GM15510 (cell line): ENCODE data around the gene REEP6.

ENCODE experiments used
- POLR2A ChIP-seq: IDR thresholded peaks from 3 replicates; pipeline ENCODE4 v1.6.1; 2011; ENCODE audit warnings: borderline replicate concordance; ENCODE audit not compliant: insufficient read length; ENCODE audit errors: extremely low read depth

Gene REEP6

DNA sequence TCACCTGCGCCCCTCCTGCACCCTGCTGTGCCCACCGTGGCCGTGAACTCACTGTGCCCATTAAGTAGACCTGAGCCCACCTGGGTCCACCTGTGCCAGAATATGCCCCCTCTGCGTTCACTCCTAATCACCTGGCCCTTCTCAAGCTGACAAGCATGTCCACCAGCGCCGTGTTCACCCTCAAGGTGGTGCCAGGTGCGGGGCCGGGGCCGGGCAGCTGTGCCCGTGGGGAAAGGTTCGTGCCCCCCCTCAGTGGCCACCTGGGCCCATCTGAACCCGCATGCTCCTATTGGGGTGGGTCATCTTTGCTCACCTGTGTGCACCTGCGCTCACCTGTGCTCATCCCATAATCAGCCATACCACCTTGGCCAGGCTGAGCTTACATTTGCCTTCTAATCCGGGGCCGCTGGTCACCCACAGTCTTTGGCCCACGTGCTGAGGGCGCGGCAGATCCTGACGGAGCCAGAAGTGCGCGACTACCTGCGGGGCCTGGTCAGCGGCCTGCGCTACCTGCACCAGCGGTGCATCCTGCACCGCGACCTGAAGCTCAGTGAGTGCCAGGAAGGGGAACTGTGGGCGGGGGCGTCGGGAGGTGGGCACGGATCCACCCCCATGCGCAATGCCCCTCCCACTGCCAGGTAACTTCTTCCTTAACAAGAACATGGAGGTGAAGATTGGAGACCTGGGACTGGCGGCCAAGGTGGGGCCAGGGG, 35.2 kb downstream of the REEP6 start:
- no peak for TF ChIP-seq POLR2A

DNA sequence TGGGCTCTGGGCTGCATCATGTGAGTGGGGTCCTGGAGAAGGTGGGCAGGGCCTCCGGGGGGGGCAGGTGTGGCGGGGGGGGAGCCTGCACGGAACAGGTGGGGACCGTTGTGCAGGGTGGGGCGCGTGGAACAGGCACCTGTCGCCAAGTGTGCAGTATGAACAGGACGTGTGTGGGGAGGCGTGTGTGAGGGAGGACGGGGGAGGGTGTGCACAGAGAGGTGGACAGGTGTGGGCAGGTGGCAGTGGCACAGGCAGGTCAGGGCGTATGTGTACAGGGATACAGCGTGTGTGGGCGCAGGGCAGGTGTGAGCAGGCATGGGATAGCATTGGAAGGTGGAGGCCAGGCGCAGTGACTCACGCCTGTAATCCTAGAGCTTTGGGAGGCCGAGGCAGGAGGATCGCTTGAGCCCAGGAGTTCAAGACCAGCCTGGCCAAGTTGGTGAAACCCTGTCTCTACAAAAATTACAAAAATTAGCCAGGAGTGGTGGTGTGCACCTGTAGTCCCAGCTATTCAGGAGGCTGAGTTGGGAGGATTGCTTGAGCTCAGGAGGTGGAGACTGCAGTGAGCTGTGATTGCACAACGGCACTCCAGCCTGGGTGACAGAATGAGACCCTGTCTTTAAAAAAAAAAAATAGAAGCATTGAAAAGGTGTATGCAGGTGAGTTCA, 36.1 kb downstream of the REEP6 start:
- TF ChIP-seq POLR2A, result no peak

DNA sequence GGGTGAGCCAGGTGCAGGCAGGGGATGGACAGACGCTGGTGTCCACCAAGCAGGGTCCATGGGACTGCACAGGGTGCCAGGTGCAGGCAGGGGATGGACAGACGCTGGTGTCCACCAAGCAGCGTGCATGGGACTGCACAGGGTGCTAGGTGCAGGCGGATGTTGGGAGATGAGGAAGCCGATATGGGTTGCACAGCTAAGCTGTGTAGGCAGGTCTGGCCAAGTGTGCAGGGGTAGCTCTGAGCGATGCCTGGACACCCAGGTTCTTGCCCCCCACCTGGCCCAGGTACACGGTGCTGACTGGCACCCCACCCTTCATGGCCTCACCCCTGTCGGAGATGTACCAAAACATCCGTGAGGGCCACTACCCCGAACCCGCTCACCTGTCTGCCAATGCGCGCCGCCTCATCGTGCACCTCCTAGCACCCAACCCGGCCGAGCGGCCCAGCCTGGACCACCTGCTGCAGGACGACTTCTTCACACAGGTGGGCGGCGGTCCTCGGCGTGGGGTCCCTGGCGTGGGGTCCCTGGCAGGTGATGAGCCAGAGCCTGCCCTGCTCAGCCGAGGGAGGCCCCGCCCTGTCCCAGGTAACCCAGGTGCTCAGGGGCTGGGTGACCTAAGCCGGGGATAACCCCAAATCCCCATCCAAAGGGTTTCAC, 36.8 kb downstream of the REEP6 start:
- no peak for TF ChIP-seq POLR2A

DNA sequence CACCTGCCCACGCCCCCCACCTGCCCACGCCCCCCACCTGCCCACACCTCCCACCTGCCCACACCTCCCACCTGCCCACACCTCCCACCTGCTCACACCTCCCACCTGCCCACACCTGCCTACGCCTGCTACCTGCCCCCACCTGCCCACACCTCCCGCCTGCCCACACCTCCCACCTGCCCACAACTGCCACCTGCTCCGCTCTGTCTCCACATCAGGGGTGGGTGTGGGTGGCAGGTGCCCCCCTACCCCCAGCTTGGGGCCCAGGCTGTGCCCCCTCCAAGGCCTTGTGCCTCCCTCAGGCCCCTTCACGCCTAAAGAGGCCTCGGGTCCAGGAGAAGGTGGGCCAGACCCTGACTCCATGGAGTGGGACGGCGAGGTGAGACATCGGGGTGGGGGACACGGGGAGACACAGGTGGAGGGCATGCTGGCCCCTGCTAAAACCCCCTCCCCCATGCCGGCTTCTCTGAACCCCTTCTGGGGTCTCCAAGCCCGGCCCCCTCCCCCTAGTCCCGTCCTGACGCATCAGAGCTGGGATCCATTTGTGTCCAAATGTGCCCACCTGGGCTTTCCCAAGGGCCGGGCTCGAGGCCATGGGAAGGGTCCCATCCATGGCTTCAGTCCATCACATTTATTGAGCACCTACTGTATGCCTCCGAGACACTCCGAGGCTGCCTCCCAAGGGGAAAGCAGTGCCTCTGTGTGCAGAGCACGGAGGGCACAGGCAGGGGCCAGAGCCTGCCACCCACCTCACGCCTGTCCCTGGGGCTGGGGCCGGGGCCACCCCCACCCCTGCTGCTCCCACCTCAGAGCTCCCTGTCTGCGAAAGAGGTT, 37.8 kb downstream of the REEP6 start:
- TF ChIP-seq POLR2A, result no peak

DNA sequence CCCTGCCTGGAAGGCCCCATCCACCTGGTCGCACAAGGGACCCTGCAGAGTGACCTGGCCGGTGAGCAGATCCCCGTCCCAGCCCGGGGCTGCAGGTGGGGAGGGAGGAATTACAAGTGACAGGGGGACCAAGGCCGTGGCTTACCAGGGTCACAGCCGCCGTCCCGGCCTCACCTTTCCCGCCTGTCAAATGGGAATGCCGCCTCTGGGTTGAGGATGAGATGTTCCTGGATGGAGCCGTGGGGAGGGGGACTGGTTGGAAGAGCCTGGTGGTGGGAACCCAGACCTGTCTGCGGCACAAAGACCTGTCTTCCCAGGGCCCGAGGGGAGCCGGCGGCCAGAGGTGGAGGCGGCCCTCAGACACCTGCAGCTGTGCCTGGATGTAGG, 38.4 kb downstream of the REEP6 start:
- TF ChIP-seq POLR2A, result no peak

DNA sequence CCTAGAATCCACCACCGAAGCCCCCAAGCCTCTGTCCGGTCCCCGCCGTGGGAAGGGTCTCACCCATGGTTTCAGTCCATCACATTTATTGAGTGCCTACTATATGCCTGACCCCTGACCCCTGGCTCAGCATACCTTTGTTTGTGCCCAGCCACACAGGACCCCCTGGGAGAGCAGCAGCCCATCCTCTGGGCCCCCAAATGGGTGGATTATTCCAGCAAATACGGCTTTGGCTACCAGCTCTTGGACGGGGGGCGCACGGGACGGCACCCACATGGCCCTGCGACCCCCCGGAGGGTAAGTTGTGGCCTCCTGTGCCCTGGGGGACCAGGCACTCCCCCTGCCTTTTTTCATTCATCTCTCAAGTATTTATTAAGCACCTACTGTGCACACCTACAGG, 40.6 kb downstream of the REEP6 start:
- TF ChIP-seq POLR2A, result no peak

DNA sequence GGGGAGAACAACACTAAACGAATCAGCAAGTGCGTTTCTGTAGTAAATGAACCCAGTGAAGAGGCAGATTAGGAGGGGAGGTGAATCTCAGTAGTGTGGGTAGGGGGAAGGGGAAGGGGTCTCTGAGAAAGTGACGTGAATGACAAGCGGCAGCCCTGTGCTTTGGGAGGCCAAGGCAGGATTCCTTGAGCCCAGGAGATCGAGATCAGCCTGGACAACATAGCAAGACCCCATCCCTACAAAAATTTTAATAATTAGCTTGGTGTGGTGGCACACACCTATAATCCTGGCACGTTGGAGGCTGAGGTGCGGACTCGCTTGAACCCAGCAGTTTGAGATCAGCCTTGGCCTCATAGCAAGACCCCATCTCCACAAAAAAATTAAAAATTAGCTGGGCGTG, 41.0 kb downstream of the REEP6 start:
- no peak for TF ChIP-seq POLR2A

DNA sequence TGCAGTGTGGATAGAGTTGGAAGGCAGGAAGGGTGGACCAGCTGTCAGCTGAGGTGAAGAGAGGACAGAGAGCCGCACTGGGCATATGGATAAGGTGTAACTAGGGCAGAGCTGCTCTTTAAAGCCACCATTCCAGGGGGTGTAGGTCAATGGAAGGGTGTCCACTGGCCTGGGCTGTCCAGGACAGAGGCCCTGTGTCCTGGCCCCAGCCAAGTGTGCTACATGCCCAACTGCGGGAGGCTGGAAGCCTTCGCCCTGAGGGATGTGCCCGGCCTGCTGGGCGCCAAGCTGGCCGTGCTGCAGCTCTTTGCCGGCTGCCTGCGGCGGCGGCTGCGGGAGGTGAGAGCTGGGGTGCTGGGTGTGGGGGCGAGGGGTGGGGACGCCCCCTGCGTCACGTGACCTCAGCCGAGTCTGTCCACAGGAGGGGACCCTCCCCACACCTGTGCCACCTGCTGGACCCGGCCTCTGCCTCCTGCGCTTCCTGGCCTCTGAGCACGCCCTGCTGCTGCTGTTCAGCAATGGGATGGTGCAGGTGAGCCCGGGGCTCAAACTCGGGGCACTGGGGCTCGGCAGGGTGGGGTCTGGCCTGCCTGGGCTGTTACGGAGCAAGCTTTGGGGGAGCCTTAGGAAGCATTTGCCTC, 42.6 kb downstream of the REEP6 start:
- no peak for TF ChIP-seq POLR2A

DNA sequence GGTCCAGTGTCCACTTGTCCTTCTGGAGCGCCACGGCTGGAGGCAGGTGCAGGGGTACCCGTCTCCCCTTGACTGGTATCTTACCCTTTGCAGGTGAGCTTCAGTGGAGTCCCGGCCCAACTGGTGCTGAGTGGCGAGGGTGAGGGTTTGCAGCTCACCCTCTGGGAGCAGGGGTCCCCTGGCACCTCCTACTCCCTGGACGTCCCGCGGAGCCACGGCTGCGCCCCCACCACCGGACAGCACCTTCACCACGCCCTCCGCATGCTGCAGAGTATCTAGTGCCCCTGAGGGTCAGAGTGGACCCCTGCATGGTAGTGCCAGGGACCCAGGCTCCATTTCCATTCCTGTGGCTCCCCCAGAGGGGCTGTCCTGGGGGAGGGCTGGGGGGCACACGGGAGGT, 44.0 kb downstream of the REEP6 start:
- TF ChIP-seq POLR2A, result no peak

DNA sequence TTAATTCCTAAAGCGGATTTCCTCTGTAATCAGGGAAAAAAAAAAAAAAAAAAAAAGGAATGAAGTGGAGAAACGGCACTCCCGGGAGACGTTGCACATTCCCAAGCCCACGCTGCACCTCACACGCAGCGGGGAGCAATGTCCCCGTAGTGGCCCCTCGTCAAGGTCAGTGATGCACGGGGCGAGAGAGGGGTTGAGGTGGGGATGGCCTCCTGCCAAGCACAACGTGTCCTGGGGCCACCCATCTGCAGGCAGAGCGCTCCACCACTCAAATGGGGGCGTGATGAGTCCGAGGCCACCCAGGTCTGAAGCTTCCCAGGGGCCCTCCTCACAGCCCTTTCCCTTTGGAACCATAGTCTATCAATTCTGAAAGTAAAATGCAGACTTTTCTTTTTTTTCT, 48.0 kb downstream of the REEP6 start:
- no peak for TF ChIP-seq POLR2A

DNA sequence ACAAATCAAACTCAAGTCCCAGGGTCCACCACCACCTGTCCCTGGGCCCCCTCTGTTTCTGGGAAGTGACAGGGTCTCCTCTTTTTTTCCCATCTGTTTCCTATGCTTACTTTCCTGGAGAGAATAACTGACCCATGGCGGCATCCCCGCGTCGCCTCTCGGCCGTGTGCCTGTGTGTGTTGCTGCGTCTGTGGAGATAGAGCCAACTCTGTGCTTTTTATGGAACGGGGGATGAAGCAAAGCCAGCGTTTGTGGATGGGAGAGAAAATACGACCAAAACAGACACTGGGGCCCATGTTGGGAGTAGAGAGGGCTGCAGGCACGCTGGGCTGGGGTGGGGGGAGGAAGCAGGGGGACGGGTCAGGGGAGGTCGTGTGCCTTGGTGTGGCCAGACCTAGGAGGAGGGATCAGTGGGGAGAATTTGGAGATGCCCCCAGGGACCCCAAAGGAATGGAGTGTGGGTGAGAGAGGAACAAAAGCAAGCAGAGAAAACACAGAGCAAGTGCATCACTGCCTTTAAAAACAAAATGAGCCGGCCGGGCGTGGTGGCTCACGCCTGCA, 49.5 kb downstream of the REEP6 start:
- TF ChIP-seq POLR2A, result no peak
